ENCODE results near the gene NELFCD.

The NELFCD gene

GRCh38 chr20:59042796-59043631 is 62.0 kb downstream of the NELFCD start (continued):
- TF ChIP-seq ZNF529 (tag by site-specific recombination; IDR thresholded peaks at IDR 0.05; ENCODE audit: insufficient replicate concordance) (no peak), SALL2 (tag by site-specific recombination; IDR thresholded peaks at IDR 0.05; ENCODE audit: borderline replicate concordance) (no peak), ZNF426 (tag by site-specific recombination; IDR thresholded peaks at IDR 0.05) (no peak), ZNF175 (tag by site-specific recombination; IDR thresholded peaks at IDR 0.05) (no peak), ZSCAN16 (tag by site-specific recombination; IDR thresholded peaks at IDR 0.05) (no peak), ZNF335 (tag by site-specific recombination; conservative IDR thresholded peaks at IDR 0.05) (peak; percentile 48; the same call in 1 of the 2 replicates), ZFP69B (tag by site-specific recombination; IDR thresholded peaks at IDR 0.05) (no peak), MZF1 (tag by site-specific recombination; IDR thresholded peaks at IDR 0.05; ENCODE audit: borderline replicate concordance) (no peak), ZNF670 (tag by site-specific recombination; IDR thresholded peaks at IDR 0.05; ENCODE audit: low read depth) (no peak), IKZF3 (tag by site-specific recombination; IDR thresholded peaks at IDR 0.05) (no peak), ZNF157 (tag by site-specific recombination; IDR thresholded peaks at IDR 0.05) (no peak), ZNF843 (tag by site-specific recombination; IDR thresholded peaks at IDR 0.05) (no peak), ZNF639 (tag by site-specific recombination; IDR thresholded peaks at IDR 0.05) (no peak), ZFHX2 (tag by site-specific recombination; conservative IDR thresholded peaks at IDR 0.05) (no peak), MEIS1 (CRISPR knock-in tag; IDR thresholded peaks at IDR 0.05; ENCODE audit: borderline replicate concordance) (no peak), ZSCAN4 (tag by site-specific recombination; IDR thresholded peaks at IDR 0.05) (no peak), ZNF707 (tag by site-specific recombination; IDR thresholded peaks at IDR 0.05) (no peak), ZBTB6 (tag by site-specific recombination; IDR thresholded peaks at IDR 0.05) (no peak), KLF9 (tag by site-specific recombination; IDR thresholded peaks at IDR 0.05; ENCODE audit: low read depth) (no peak), ZNF2 (tag by site-specific recombination; IDR thresholded peaks at IDR 0.05) (no peak), SP3 (tag by site-specific recombination; IDR thresholded peaks at IDR 0.05) (no peak; the same call in none of the 2 replicates), GLIS1 (tag by site-specific recombination; IDR thresholded peaks at IDR 0.05) (no peak), SCRT1 (tag by site-specific recombination; IDR thresholded peaks at IDR 0.05; ENCODE audit: borderline replicate concordance) (peak; percentile 65; the same call in 1 of the 2 replicates), ELK4 (IDR thresholded peaks at IDR 0.05; ENCODE audit: borderline replicate concordance, low read depth, low read length) (no peak), ZNF202 (tag by site-specific recombination; IDR thresholded peaks at IDR 0.05; ENCODE audit: borderline replicate concordance) (no peak), TCF7L2 (IDR thresholded peaks at IDR 0.05; ENCODE audit: borderline replicate concordance, low read depth, low read length) (no peak), ZNF37A (tag by site-specific recombination; IDR thresholded peaks at IDR 0.05) (no peak), BCL11B (tag by site-specific recombination; IDR thresholded peaks at IDR 0.05; ENCODE audit: low read depth) (no peak), ATF2 (tag by site-specific recombination; IDR thresholded peaks at IDR 0.05; ENCODE audit: low read depth) (no peak), ZNF501 (tag by site-specific recombination; IDR thresholded peaks at IDR 0.05) (no peak), ZNF248 (tag by site-specific recombination; IDR thresholded peaks at IDR 0.05) (no peak), ZNF548 (tag by site-specific recombination; IDR thresholded peaks at IDR 0.05) (no peak), ZNF133 (tag by site-specific recombination; IDR thresholded peaks at IDR 0.05) (no peak), PBX3 (CRISPR knock-in tag; IDR thresholded peaks at IDR 0.05) (no peak)

Data from HEK293 (cell line).